ENCODE results near the gene ARPIN. TPM values are rescaled to one million over a fixed set of nuclear protein-coding genes. Genes with fewer than 3 reads are reported as not detected.

The ARPIN gene
- total and polyA plus RNA-seq, 9 of the 15 experiments (the other 6 are each of a cell fraction or from before 2014, with no cell fraction given): not detected

DNA sequence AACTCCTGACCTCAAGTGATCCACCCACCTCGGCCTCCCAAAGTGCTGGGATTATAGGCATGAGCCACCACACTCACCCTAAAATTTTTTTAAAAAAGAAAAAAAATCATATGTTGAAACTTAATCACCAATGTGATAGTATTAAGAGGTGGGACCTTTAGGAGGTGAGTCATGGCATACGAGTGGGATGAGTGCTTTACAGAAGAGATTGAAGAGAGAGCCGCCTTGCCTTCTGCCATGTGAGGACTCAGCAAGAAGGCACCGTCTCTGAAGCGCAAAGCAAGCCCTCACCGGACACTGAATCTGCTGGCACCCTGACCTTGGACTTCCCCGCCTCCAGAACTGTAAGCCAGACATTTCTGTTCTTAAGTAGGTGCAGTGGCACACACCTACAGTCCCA lies 5.5 kb downstream of the ARPIN start (continued):
- TF ChIP-seq, protein P1, sequence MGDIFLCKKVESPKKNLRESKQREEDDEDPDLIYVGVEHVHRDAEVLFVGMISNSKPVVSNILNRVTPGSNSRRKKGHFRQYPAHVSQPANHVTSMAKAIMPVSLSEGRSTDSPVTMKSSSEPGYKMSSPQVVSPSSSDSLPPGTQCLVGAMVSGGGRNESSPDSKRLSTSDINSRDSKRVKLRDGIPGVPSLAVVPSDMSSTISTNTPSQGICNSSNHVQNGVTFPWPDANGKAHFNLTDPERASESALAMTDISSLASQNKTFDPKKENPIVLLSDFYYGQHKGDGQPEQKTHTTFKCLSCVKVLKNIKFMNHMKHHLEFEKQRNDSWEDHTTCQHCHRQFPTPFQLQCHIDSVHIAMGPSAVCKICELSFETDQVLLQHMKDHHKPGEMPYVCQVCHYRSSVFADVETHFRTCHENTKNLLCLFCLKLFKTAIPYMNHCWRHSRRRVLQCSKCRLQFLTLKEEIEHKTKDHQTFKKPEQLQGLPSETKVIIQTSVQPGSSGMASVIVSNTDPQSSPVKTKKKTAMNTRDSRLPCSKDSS (IDR thresholded peaks at IDR 0.05; ENCODE audit: low read depth, partially characterized antibody): no peak
- TF ChIP-seq, protein P2, sequence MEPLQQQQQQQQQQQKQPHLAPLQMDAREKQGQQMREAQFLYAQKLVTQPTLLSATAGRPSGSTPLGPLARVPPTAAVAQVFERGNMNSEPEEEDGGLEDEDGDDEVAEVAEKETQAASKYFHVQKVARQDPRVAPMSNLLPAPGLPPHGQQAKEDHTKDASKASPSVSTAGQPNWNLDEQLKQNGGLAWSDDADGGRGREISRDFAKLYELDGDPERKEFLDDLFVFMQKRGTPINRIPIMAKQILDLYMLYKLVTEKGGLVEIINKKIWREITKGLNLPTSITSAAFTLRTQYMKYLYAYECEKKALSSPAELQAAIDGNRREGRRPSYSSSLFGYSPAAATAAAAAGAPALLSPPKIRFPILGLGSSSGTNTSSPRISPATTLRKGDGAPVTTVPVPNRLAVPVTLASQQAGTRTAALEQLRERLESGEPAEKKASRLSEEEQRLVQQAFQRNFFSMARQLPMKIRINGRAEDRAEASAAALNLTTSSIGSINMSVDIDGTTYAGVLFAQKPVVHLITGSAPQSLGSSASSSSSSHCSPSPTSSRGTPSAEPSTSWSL (CRISPR knock-in tag; IDR thresholded peaks at IDR 0.05; ENCODE audit: borderline replicate concordance): no peak
- TF ChIP-seq GTF2A2 (tag; IDR thresholded peaks at IDR 0.05): no peak
- TF ChIP-seq, protein P3, sequence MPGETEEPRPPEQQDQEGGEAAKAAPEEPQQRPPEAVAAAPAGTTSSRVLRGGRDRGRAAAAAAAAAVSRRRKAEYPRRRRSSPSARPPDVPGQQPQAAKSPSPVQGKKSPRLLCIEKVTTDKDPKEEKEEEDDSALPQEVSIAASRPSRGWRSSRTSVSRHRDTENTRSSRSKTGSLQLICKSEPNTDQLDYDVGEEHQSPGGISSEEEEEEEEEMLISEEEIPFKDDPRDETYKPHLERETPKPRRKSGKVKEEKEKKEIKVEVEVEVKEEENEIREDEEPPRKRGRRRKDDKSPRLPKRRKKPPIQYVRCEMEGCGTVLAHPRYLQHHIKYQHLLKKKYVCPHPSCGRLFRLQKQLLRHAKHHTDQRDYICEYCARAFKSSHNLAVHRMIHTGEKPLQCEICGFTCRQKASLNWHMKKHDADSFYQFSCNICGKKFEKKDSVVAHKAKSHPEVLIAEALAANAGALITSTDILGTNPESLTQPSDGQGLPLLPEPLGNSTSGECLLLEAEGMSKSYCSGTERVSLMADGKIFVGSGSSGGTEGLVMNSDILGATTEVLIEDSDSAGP (CRISPR knock-in tag; IDR thresholded peaks at IDR 0.05): no peak
- TF ChIP-seq BRD4 (IDR thresholded peaks at IDR 0.05): no peak
- no peak for TF ChIP-seq ZNF217 (CRISPR knock-in tag; IDR thresholded peaks at IDR 0.05)
- TF ChIP-seq ZBED1 (IDR thresholded peaks at IDR 0.05): no peak
- TF ChIP-seq GABPB2 (CRISPR knock-in tag; conservative IDR thresholded peaks at IDR 0.05): no peak
- TF ChIP-seq, protein P4, sequence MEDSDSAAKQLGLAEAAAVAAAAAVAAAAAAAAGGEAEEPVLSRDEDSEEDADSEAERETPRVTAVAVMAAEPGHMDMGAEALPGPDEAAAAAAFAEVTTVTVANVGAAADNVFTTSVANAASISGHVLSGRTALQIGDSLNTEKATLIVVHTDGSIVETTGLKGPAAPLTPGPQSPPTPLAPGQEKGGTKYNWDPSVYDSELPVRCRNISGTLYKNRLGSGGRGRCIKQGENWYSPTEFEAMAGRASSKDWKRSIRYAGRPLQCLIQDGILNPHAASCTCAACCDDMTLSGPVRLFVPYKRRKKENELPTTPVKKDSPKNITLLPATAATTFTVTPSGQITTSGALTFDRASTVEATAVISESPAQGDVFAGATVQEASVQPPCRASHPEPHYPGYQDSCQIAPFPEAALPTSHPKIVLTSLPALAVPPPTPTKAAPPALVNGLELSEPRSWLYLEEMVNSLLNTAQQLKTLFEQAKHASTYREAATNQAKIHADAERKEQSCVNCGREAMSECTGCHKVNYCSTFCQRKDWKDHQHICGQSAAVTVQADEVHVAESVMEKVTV (CRISPR knock-in tag; IDR thresholded peaks at IDR 0.05): no peak
- TF ChIP-seq, protein P5, sequence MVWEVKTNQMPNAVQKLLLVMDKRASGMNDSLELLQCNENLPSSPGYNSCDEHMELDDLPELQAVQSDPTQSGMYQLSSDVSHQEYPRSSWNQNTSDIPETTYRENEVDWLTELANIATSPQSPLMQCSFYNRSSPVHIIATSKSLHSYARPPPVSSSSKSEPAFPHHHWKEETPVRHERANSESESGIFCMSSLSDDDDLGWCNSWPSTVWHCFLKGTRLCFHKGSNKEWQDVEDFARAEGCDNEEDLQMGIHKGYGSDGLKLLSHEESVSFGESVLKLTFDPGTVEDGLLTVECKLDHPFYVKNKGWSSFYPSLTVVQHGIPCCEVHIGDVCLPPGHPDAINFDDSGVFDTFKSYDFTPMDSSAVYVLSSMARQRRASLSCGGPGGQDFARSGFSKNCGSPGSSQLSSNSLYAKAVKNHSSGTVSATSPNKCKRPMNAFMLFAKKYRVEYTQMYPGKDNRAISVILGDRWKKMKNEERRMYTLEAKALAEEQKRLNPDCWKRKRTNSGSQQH (CRISPR knock-in tag; IDR thresholded peaks at IDR 0.05): no peak
- TF ChIP-seq ZNF121 (CRISPR knock-in tag; conservative IDR thresholded peaks at IDR 0.05): no peak
- TF ChIP-seq, protein P6, sequence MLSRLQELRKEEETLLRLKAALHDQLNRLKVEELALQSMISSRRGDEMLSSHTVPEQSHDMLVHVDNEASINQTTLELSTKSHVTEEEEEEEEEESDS (CRISPR knock-in tag; IDR thresholded peaks at IDR 0.05): no peak
- TF ChIP-seq, protein P7, sequence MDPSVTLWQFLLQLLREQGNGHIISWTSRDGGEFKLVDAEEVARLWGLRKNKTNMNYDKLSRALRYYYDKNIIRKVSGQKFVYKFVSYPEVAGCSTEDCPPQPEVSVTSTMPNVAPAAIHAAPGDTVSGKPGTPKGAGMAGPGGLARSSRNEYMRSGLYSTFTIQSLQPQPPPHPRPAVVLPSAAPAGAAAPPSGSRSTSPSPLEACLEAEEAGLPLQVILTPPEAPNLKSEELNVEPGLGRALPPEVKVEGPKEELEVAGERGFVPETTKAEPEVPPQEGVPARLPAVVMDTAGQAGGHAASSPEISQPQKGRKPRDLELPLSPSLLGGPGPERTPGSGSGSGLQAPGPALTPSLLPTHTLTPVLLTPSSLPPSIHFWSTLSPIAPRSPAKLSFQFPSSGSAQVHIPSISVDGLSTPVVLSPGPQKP (CRISPR knock-in tag; IDR thresholded peaks at IDR 0.05): no peak
